A204.1 (cell line): ENCODE measurements around the gene MPZ.
"Not testable (repeated sequence)": the region's sequence is repeated elsewhere in the genome, so short reads cannot be mapped to it uniquely, and the experiment has no call there.

Experiments
- FAIRE-seq: peaks from 2 replicates; lab custom pipeline; 2012; peaks lifted over from hg19 to GRCh38; lab: Jason Lieb, UNC

The MPZ gene

DNA sequence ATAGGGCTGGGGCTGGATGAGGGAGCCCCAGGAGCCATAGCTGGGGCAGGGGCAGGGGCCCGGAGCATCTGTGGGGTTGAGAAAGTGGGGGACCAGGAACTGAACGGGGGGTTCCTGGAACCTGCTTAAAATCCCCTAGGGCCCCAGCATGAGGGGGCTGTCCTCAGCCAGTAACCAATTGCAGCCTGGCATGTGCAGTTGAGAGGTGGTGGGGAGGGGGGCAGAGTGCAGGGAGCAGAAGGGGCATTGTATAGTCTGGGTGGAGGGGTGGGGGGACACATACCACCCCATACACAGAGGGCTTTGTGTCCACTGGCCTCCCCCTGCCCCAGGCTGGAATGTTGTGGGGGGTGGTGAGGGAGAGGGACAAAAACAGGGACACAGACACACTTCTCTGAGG lies at the start of gene MPZ:
Gene MPZ (minus strand): TSS at position 101 of the 400 bp plus-strand sequence. CDS start 63 bp downstream, at position 38.
- FAIRE-seq = no peak

DNA sequence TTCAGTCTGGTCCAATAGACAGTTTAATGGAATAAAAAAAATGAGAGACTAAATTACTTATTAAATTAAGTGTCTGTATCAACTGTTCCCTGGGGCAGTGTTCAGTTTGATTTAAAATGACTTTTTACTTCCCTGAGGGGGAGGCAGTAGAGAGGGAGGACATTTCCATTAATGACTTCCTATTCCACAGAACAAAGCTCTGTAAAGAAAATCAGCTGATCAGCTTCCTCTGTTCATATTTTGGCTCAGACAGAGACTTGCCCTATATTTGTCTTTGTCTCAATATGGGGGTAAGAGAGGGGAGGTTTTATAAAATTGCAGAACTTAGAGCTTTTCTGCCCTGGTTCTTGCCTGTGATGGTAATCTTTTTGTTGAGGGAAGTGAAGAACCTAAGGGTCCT lies 49.5 kb upstream of the MPZ start:
- no peak for FAIRE-seq

DNA sequence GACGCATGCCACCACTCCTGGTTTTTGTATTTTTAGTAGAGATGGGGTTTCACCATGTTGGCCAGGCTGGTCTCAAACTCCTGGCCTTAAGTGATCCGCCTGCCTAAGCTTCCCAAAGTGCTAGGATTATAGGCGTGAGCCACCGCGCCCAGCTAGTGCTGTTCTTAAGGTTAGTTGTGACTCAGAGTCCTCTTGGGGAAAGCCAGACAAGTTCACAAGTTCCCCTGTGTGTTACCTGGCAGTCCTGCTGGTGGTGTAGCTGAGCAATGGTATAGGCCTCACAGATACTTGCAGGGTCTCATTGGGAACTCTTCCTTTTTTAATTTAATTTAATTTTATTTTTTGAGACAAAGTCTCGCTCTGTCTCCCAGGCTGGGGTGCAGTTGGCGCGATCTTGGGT lies 47.3 kb upstream of the MPZ start:
- FAIRE-seq = no peak

DNA sequence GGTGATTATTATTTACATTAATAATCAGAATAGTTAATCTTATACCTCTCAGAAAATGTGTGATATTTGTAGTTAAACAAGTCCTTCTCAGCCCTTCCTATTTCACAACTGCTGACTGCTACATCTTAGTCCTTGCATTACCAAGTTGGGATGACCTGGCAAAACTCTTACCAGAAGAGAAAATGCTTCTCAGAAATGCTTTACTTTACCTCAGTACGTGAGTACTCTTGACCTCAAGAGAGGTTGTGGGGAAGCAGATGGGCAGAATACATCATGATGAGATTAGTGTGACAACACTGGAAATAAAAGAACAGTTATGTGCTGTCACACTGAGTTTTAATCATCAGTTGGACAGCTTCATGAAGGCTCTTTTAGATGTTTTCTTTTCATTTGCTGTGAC lies 41.7 kb upstream of the MPZ start:
- FAIRE-seq = no peak

DNA sequence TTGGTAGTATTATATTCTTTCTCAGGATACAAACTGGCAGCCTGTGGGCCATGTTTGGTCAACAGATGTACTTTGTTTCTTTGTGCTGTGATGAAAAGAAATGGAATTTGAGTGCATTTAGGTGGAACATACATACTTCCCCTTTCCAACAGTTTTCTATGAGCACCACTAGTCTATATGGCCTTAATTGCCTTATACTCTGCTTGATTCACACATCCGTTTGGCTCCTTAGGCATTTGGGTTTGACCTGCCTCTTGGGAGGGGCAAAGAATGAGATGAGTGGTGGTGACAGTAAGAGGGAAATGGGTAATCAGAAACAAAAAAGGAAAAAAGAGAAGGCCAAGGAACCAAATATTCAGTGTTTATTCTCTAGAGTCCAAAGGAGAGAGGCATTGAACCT lies 40.9 kb upstream of the MPZ start:
- no peak for FAIRE-seq

DNA sequence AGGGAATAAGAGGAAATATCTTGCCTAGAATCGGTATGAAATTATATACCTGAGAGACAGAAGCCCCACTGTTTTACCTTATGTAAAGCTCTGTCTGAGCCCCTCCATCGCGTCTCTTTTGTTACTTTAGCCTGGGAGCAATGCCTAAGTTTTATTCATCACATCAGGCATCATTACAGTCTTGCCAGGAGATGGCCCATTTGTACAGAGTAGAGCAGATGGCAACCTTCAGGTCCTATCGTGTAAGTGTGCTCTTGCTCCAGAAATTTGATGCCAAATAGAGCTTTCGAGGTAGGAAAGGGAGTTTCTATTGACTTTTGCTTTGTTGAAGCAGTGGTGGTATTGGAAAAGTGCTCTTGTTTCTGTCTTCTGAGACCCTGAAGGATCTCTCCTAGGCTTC lies 33.1 kb upstream of the MPZ start:
- no peak for FAIRE-seq

DNA sequence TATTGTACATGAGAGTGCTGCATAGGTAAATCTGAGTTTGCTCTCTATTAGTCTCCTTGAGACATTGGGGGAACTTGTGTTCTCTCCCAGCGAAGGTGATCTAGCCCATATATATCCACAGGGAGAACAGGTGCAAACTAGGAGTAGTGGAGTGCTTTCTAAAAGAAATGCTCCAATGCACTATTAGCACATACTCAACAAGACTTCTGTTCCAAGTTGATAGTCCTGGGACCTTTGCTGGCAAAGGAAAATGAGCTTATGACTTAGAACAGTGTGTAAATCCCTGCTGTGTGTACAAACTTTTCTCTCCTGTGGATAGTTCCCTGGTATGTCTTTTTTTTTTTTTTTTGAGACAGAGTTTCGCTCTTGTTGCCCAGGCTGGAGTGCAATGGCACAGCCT lies 32.4 kb upstream of the MPZ start:
- FAIRE-seq = no peak

DNA sequence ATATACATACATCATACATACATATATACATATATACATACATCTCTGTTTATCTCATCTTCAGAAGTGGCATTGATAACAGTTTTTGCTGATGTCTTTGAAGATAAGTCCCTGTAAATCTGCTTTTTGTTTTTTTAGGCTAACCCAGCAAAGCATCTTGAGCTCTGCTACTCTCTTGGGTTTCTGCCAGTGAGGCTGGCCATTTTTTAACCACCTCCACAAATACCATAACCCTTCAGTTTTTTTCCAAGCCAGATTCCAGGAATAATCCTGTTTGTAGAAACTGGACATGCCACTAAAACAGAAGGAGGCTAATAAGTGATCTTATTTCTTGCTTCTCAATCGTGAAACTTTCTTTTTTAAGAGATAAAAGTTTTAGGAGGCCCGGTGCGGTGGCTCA lies 26.0 kb upstream of the MPZ start:
- no peak for FAIRE-seq

DNA sequence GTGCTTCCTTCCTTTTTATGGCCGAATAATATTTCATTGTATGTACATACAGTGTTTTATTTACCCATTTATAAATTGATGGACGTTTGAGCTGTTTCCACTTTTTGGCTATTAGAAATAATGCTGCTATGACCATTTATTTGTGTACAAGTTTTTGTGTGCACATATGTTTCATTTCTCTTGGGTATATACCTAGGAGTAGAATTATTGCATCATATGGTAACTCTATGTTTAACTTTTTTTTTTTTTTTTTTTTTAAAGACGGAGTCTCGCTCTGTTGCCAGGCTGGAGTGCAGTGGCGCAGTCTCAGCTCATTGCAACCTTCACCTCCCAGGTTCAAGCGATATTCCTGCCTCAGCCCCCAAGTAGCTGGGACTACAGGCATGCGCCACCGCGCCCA lies 23.4 kb upstream of the MPZ start:
- no peak for FAIRE-seq

DNA sequence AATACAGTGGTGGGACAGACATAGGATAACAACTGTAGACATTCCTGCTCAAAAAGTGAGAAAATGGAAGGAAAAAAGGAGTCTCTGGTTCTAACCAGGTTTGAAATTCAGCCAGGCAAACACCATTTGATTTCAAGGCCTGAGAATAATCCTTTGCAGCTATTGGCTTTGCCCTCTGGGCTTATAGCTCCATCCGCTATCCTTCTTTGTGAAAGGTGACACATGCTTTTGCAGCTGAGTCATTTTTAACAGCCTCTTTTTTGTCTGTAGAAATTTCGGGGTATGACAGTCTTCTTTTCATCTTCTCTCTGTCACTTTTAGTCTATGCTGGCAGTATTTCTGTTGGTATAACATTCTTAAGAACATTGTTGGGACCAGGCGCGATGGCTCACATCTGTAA lies 20.6 kb upstream of the MPZ start:
- FAIRE-seq = no peak

DNA sequence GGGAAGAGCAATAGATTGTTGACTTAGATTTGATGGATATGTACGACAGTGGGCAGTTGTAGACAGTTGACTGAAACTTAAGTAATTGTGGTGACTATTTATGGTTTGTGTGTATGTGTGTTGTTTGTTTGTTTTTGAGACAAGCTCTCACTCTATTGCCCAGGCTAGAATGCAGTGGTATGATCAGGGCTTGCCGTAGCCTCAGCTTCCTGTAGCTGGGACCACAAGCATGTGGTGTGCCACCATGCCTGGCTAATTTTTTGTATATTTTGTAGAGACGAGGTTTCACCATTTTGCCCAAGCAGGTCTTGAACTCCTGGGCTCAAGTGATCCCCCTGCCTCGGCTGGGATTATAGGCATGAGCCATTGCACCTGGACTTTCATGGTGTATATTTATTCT lies 14.3 kb upstream of the MPZ start:
- no peak for FAIRE-seq

DNA sequence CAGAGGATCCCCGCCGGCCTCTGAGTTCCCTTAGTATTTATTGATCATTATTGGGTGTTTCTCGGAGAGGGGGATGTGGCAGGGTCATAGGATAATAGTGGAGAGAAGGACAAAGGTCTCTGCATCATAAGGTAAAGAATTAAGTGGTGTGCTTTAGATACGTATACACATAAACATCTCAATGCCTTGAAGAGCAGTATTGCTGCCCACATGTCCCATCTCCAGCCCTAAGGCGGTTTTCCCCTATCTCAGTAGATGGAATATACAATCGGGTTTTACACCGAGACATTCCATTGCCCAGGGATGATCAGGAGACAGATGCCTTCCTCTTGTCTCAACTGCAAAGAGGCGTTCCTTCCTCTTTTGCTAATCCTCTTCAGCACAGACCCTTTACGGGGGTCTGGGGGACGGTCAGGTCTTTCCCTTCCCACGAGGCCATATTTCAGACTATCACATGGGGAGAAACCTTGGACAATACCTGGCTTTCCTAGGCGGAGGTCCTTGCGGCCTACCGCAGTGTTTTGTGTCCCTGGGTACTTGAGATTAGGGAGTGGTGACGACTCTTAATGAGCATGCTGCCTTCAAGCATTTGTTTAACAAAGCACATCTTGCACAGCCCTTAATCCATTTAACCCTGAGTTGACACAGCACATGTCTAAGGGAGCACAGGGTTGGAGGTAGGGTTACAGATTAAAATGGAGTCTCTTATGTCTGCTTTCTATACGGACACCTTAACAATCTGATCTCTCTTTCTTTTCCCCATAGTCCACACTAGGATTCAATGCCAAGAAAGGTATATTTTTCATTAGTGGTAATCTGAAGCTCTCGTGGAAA lies 6.3 kb upstream of the MPZ start:
- not testable (repeated sequence) for FAIRE-seq

DNA sequence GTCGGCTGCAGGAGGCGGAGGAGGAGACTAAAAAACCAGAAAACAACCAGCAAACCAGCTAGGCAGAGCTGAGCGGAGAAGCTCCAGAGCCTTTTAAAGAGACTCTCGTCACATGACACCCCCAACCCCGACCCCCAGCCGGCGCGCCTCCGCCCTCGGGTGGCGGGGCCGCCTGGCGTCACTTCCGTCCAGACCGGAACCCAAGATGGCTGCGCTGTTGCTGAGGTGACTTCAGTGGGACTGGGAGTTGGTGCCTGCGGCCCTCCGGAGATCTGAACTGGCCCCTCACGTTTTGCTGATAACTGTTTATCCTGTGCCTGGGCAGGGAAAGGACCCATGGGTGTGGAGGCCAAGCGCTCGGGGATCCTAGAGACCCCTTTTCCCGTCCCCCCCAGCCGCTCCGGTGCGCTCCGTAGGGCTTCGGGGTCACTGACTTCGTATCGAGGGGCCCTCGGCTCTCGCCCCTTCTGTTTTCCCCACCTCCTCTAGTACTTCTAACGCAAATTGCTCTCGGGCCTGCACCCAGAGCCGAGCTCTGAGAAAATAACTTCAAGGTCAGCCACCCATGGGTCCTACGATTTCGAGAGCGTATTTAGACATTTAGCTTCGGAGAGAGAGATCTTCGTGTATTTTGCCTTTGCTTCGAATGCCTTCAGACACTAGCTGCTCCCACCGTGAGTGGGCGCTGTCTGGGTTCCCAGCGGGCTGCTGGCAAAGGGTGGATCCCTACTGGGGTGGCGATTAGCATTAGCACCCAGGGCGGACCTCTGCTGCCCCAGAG lies 4.6 kb upstream of the MPZ start, which contains the start of gene SDHC:
Gene SDHC (plus strand): TSS at position 181 of the 781 bp plus-strand sequence. CDS start 25 bp downstream, at position 206.
- peak; percentile 60 for FAIRE-seq

DNA sequence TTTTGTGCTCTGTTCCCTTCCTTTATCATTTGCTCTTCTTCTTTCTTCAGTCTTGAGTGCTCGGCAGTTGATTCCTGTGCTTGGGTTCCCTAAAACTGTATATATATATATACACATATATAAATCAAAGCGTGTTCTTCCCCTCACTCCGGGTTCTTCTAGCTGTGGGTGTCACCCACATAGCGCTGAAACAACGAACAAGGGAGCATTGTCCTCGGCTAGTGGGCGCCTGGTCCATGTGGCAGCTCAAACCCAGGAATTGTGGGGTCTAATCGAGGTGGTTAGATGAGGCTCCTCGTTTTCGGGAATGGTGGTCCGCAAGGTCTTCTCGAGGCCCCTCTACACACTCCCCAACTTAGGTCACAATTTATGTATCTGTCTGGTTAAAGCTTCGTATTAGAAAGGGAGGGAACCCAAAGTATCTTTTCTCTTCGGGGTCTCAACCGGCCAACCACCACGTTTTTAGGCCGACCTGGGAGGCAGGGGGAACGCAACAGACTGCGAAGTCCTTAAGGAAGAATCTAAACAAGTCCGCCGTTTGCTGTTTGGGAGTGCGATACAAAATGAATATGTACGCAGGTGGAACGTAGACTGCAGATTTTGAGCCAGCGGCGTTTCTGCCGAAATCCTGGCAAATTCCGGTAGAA lies 3.9 kb upstream of the MPZ start:
- no peak for FAIRE-seq

DNA sequence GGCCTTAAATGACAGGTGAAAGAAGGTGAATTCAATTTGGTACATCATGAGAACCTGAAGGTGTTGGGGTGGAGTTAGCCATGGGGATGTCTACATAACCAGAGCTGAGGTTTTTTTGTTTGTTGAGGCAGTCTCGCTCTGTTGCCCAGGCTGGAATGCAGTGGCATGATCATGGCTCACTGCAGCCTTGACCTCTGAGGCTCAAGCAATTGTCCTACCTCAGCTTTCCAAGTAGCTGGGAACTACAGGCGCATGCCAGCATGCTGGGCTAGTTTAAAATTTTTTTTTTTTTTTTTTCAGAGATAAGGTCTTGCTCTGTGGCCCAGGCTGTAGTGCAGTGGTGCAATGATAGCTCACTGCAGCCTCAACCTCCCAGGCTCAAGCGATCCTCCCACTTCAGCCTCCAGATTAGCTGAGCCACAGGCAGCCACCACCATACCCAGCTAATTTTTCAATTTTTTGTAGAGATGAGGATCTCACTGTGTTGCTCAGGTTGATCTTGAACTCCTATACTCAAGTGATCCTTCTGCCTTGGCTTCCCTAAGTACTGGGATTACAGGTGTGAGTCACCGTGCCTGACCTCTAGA lies 1.9 kb upstream of the MPZ start:
- no peak for FAIRE-seq

DNA sequence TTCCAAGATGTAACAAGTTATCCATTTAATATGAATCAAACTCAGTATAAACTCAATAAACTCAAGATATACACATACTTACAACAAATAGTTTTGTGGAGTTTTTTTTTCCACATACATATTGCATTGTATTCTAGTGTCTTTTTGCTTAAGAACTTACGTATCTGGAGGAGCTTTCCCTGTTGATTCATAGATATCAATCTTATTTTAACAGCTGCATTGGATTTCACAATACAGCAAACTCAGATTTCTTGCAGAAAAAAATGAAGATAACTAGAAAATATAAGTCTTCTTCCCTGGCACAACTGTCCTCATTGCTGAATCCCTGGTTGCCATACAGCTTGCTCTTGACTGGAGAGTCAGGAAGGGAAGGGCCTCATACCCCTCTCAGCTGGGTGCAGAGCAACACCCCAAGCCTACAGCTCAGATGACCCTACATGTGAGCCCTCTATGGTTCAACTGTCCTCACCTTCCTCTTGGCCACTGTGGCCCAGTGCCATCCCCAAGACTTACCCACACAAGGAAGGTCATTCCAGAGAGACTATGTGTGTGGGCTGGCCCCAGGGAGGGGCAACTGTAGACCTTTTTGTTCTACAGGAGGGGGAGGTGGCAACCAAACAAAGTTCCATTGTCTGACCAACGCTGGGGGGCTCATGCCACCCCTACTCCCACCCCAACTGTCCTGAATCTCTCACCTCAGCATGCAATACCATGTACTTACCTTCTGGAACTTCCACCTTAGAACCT lies 1.7 kb downstream of the MPZ start:
- FAIRE-seq = no peak

DNA sequence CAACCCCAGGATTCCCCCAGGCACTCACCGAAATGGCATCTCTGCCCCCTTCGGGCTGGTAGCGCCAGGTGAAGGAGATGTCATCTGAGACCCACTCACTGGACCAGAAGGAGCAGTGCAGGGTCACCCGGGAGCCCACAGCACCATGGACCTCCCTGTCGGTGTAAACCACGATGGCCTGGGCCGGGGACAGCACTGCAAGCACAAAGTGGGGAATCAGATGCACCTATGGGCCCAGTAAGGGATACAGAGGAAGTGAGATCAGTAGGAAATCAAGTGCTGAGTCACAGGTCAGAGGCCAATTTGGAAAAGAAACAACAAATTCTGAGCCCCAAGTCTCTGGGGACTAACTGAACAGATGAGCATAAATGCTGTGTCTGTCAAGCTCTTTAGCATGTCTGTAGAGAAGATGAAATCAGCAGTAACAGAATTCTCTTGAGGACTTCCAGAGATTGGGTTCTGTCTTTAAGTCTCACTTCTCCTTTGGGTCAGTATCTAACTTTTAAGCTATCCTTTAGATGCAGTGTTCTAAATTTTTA lies 2.5 kb downstream of the MPZ start:
- no peak for FAIRE-seq

DNA sequence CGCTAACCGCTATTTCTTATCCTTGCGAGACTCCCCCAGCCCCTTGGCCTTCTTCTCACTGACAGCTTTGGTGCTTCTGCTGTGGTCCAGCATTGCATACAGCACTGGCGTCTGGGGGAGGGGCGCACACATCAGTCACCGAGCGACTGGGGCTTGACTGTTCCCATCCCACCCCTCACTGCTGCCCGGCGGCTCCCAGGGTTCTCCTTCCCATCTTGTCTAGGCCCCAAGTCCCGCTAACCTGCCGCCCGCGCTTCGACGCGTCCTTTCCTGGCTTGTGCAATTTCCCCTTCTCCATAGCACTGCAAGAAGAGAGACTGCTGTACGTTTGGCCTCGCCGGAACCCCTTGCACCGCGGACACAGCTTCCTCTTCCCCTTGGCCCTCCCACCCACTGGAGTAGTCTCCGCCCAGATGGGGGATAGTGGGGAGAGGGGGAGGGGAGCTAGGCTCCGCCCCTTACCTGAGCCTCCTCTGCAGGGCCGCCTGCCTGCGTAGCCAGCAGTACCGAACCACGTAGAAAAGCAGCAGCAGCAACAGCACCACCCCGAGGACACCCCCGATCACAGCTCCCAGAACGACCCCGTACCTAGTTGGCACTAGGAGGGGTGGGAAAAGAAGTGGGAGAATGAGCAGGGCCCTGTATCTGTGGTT lies 3.8 kb downstream of the MPZ start:
- no peak for FAIRE-seq

DNA sequence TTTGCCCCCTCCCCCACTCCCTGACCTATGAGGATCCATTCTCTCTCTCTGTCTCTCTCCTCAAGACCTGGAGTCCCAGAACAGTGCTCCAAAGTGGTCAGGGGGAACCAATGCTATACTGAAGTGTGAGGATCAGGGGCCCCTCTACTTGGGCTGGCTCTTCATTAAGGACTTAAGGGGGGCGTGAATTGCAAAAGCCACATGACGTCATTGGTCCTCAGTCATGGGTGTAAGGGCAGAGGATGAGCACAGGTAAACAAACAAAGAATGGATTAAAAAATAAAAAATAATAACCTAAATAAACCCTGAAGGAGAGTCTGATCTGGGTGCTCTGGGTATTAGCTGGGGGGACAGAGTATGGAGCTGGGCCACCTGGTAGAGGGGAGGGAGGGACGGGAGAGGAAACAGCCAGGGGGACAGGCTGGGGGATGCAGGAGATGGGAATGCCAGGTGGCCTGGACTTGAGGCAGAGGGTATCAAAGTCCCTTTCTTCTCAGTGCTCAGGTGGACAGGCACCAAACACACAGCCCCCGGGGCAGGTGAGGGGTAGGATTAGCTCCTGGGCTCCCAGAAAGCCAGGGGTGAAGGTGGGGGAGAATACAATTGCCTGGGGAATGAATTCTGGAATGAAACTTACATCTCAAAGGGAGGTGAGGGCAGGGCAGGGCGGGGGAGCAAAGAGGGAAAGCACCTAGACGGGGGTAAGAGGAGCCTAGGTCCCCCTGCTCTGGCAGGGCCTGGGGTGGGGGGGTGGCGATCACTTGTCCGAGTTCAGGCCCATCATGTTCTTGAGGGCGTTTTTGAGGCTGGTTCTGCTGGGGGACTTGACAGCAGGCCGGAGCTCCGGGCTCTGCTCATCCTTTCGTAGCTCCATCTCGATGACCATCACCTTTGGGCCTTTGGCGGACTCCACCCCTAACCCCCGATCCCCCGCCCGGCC lies 4.6 kb downstream of the MPZ start:
- no peak for FAIRE-seq

DNA sequence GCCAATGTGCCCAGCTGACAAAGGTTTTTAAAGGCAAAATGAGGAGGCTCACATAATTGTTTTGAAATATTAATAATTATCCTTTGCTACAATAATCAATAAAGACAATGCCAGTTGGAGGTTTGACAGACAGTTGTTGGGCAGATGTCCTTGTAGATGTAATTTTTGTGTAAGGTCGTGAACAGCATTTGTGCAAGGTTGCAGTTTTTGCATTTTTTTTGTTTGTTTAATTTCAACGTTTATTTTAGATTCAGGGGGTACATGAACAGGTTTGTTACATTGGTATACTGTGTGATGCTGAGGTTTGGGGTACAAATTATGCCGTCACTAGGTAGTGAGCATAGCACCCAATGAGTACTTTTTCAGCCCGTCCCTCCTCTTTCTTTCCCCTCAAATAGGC lies 9.3 kb downstream of the MPZ start:
- FAIRE-seq = no peak
